ENCODE measurements around the gene RNF220.

RNF220 gene

GRCh38 chr1:44523593-44524591 lies 118.8 kb downstream of the RNF220 start:
- DNase-seq (ENCODE audit: low read depth in 2 of 2), result no peak

GRCh38 chr1:44524655-44525500 lies 119.8 kb downstream of the RNF220 start:
- no peak for DNase-seq (ENCODE audit: low read depth in 2 of 2)

DNA sequence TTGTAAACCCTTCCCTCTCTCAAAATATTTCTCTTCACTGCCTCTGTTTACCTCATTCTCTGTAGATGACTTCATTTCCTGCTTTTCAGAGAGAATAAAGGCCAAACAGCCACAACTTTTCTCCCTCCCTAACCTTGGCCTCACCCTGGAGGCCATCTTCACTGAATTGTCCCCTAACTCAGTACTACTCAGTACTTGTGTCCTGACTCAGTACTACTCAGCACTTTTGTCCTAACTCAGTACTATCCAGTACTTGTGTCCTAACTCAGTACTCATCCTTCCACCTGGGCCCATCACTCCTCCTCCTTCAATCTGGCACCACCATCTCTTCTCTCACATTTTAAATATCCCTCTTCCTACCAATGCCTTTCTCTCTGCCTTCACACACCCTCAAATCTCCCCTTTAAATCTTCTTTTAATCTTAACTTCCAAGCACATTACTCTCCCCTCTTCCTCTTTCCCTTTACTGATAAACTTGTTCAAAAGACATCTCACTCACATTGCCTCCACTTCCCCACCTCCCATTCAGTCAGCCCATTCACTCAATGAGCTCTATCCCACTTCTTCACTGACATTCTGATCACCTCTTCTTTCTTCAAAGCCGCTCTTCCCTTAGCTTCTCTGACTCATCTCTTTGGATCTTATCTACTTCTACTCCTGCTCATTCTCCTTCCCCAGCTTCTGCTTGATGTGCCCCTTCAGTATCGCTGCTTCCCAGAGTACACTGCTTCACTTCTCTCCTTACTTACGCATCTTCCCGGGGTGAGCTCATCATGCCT lies 121.4 kb downstream of the RNF220 start:
- no peak for DNase-seq (ENCODE audit: low read depth in 2 of 2)

DNA sequence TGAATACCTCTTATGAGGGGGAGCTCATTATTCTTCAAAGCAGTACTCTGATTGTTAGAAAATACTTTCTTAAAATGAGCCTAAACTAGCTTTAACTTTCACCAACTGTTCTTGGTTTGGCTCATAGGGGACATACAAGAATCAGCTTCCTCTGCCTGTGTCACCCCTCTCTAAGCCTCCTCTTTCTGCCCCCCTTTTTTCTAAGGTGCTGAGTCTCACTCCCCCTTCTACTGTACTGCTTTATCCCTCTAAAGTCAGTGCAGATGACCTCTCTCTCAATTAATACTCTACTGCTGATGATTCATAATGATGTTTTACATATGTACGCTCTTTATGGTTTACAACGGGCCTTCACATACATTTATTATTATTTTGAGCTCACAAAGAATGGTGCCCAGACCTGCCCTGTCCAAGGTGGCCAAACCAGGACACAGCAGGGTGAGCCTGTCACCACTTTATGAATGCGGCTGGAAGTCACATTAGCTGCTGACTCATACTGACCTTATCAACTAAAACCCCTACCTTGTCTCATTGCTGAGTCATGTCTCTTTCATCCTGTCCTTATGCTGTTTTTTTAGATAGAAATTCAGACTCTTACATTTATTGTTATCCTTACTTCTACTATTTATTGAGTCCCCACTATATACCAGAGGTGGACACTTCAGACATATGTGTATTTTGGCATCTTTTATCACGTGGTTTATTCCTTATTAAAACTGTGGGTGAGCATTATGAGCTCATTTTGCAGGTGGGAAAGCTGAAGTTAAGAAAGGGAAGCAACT lies 126.9 kb downstream of the RNF220 start:
- DNase-seq (ENCODE audit: low read depth in 2 of 2), result no peak

GRCh38 chr1:44532567-44532944 lies 127.5 kb downstream of the RNF220 start:
- no peak for DNase-seq (ENCODE audit: low read depth in 2 of 2)

DNA sequence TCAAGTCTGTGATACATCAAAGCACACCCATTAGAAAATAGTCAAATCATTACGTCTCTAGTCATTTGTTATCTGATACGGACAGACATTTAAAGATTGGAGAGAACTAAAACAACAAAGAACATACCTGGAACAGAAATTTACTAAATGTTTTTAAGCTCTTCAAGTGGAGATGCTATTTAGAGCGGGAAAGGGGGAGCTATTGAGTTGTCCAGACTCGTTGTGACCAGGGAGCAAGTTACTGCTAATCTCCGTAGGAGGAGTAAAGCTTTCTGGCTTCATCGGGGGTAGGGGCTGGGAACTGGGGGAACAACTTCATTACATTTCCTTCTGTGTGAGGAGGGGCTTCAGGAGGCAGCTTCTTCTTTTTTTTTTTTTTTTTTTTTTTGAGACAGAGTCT lies 129.7 kb downstream of the RNF220 start:
- no peak for DNase-seq (ENCODE audit: low read depth in 2 of 2)

GRCh38 chr1:44536357-44537209 lies 131.5 kb downstream of the RNF220 start:
- no peak for DNase-seq (ENCODE audit: low read depth in 2 of 2)

GRCh38 chr1:44537538-44537937 lies 132.5 kb downstream of the RNF220 start:
- no peak for DNase-seq (ENCODE audit: low read depth in 2 of 2)

GRCh38 chr1:44537956-44538355 lies 132.9 kb downstream of the RNF220 start:
- DNase-seq (ENCODE audit: low read depth in 2 of 2), result no peak

DNA sequence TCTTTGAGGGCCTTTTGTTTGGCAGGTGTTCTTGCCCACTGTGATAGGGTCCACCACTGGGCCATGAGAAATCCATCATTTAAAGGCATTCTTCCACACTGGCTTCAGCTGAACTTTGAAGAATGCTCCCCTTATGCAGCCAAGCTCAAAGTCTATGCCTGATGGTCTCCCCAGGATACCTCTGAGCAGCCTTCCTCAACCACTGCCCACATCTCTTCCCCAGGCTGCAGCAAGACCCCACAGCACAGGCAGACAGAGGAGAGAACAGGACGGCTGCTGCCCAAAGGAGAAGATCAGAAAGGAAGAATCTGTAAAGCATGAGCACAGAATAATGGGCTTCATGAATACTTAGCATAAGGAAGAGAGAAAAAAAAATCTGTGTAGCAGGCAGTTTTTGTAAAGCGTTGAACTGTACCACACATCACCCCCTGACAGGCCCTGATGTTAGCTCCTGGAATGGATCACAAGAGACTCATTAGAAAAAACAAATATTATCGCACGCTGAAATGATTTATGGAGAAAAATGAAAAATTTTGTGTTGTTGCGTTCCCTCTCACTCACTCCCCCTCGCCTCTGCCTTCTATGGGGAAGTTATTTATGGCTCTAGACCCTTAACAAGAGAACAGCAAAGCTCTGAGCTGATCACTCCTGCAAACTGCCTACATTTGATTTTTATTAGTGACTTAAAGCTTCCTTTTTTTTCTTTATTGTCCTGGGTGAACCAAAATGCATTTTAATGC lies 135.1 kb downstream of the RNF220 start:
- no peak for DNase-seq (ENCODE audit: low read depth in 2 of 2)

GRCh38 chr1:44542420-44543063 lies 137.5 kb downstream of the RNF220 start:
- DNase-seq (ENCODE audit: low read depth in 2 of 2), result no peak

- DNase-seq (ENCODE audit: low read depth in 2 of 2), result no peak
These were observed 138.1 kb downstream of the RNF220 start for GRCh38 chr1:44543064-44543744.

DNA sequence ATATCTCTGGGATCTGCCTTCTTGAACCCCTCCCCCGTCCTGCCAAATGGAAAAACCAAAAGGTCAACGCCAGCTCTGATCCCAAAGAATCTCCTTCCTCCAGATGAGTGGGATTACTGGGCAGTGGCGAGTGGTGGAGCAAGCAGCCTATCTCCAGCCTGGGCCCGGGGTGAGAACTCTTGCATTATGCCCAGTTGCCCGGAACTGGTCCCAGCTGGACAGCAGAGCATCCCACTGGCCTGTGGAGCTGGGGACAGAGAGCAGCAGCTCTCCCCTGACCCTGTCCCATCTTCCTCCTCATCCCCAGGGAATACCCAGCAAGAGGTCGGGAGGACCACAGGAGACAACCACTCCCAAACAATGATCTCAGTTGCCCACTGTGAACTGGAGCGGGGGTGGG lies 138.7 kb downstream of the RNF220 start:
- DNase-seq (ENCODE audit: low read depth in 2 of 2), result no peak

DNA sequence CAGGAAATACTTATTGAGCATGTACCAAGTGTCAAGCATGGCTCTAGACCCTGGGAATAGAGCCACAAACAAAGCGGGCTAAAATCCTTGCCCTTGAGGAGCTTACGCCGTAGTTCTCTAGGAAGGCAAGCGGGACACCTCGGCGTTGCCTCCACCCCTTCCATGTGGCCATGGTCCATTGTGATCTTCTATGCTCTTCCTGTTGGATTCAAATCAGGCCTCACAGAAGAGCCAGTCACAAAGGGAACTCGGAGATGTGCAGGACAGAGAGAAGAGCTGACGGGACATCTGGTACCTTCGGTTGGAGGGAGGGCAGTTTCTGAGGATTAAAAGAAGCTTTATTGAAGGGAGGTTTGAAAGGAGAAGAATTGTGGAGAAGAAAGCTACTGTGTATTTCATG lies 139.9 kb downstream of the RNF220 start:
- DNase-seq (ENCODE audit: low read depth in 2 of 2), result no peak

DNA sequence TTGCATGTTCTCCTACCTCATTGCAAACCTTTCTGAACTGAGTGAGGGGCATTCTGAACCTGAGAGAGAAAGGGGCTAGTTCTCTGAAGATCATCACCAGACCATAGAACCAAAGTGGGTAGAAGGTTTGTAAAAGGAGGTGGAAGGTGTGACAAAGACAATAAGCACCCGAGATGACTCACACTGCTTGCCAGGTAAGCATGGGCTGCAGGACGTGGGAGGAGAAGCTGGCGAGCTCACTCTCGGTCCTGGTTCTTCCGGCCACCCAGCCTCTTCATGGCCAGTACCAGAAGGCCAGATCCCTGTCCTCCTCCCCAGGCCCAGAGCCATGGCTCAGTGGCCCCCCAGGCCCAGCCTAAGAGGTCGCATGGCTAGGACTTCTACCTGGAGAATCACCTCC lies 140.9 kb downstream of the RNF220 start:
- DNase-seq (ENCODE audit: low read depth in 2 of 2), result no peak

- no peak for DNase-seq (ENCODE audit: low read depth in 2 of 2)
These were observed 141.5 kb downstream of the RNF220 start for GRCh38 chr1:44546403-44547053.

DNA sequence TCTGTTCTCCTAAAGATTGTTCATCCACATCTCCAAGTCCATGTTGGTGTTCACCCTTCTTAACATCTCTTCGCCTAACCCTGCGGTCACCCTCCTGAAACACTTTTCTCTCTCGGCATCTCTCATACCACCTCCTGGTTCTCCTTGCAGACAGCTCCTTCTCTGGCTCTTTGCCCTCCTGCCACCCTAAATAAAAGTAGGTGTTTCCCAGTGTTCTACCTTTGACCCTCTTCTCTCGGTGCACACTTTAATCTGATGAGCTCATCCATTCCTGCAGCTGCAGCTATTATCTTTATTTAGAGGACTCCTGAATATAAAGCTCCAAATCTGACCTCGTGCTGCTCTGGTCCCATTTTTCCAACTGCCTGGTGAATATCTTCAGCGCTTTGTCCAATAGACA lies 142.3 kb downstream of the RNF220 start:
- no peak for DNase-seq (ENCODE audit: low read depth in 2 of 2)

- no peak for DNase-seq (ENCODE audit: low read depth in 2 of 2)
These were observed 142.8 kb downstream of the RNF220 start for GRCh38 chr1:44547837-44548236.
